Thyroid gland (tissue), 4 donors: ENCODE measurements around the gene IL34.

Source experiments
- POLR2A ChIP-seq, 2 donors: fragments of 450-650 bp; IDR thresholded peaks; one replicate each; pipeline ENCODE4 v1.6.1; 2017; ENCODE audit warnings: antibody characterized with exemption in 2 of 2, mild to moderate bottlenecking in 2 of 2, moderate library complexity in 1 of 2
- TF ChIP-seq, protein P1 (sequence below), 6 experiments: fragments of 200-600 bp in 3 of 6; fragments of 450-650 bp in 3 of 6; sonication (generic) in 3 of 6; IDR thresholded peaks; one replicate each; pipeline ENCODE4 v1.5.1; 2016 to 2019; ENCODE audit warnings: antibody characterized with exemption in 6 of 6, mild to moderate bottlenecking in 2 of 6, inconsistent platforms in 1 of 6, moderate library complexity in 1 of 6

- no peak for TF ChIP-seq POLR2A (IDR thresholded peaks at IDR 0.05)
- TF ChIP-seq, protein P1, sequence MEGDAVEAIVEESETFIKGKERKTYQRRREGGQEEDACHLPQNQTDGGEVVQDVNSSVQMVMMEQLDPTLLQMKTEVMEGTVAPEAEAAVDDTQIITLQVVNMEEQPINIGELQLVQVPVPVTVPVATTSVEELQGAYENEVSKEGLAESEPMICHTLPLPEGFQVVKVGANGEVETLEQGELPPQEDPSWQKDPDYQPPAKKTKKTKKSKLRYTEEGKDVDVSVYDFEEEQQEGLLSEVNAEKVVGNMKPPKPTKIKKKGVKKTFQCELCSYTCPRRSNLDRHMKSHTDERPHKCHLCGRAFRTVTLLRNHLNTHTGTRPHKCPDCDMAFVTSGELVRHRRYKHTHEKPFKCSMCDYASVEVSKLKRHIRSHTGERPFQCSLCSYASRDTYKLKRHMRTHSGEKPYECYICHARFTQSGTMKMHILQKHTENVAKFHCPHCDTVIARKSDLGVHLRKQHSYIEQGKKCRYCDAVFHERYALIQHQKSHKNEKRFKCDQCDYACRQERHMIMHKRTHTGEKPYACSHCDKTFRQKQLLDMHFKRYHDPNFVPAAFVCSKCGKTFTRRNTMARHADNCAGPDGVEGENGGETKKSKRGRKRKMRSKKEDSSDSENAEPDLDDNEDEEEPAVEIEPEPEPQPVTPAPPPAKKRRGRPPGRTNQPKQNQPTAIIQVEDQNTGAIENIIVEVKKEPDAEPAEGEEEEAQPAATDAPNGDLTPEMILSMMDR (IDR thresholded peaks at IDR 0.05), result peak in 3 of 6 experiments; percentile 2 to 44 (median 35)
Measured at GRCh38 chr16:70703041-70703834, 56.9 kb downstream of the IL34 start.
